NCI-H2107 treated with DMSO at 0.1 percent for 48 hours (cell line): ENCODE results near the gene SRP68.
"Not testable (repeated sequence)": the region's sequence is repeated elsewhere in the genome, so short reads cannot be mapped to it uniquely, and the experiment has no call there.

Experiments used
- DNase-seq: peaks from one replicate; lab custom pipeline; 2025; ENCODE audit not compliant: unreplicated experiment; lab: John Stamatoyannopoulos, UW

Gene SRP68

DNA sequence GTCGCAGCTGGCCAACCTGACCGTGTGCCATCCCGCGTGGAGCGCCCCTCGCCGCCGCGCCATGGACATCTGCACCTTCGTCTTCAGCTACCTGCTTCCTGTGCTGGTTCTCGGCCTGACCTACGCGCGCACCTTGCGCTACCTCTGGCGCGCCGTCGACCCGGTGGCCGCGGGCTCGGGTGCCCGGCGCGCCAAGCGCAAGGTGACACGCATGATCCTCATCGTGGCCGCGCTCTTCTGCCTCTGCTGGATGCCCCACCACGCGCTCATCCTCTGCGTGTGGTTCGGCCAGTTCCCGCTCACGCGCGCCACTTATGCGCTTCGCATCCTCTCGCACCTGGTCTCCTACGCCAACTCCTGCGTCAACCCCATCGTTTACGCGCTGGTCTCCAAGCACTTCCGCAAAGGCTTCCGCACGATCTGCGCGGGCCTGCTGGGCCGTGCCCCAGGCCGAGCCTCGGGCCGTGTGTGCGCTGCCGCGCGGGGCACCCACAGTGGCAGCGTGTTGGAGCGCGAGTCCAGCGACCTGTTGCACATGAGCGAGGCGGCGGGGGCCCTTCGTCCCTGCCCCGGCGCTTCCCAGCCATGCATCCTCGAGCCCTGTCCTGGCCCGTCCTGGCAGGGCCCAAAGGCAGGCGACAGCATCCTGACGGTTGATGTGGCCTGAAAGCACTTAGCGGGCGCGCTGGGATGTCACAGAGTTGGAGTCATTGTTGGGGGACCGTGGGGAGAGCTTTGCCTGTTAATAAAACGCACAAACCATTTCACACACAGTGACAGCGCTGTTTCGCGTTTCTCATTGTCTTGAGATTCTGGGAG is 4.7 kb upstream of the SRP68 start:
- no peak for DNase-seq

DNA sequence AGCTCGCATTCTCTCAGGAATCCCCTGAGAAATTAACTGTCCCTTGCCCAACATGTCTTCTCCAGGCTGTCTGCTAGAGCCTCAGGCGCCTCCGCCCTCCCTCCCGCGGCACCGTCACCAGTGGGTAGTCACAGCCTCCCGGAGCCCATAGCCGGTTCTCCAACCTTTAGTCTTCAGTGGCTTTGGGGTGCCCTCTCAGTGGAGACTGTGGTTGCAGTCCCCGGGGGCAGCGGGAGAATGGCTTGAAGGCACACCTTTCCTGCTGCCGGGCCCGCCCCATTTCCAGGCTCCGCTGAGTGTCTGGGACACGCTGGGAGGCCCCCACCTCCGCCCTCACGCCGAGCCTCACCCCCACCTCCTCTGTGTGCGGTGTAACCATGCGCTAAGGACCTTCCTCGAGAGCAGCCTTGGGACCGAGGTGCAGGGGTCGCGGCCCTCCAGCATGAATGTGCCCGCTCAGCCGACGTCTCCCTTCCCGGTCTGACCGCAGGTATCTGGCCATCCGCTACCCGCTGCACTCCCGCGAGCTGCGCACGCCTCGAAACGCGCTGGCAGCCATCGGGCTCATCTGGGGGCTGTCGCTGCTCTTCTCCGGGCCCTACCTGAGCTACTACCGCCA is 3.9 kb upstream of the SRP68 start:
- no peak for DNase-seq

DNA sequence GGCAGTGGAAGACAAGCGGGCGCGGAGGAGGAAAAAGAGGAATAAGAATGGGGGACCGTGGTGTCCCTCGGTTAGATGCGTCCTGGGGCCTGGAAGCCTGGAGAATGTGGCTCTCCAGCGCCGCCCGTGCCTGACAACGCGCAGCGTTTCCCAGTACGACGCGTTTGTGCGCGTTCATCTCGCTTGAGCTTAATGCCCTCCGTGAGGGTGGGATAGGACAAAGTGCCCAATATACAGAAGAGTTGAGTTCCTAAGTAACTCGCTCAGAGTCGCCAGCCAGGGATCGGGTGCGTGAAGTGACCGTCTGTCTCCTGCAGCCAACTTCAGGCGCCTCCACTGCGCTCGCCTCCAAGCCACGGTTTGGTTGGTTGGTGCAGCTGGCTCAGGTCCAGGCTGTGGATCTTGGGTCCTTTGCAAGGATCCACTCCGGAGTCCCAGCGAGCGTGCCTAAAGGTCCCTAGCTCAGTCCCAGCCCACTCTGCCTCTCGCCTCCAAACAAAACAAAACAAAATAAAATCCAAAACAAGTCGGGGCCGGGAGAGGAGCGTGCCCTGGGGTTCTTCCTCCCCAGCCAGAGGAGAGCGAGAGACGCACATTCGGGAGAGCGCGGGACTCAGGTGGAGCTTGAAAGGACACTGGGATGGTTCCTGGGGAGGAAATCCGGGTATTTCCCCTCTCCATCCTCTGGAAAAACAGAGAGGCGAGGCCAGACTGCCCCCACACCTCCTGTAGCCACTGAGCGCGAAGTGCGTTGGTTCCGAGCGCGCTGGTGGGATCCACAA is 3.2 kb upstream of the SRP68 start:
- no peak for DNase-seq

DNA sequence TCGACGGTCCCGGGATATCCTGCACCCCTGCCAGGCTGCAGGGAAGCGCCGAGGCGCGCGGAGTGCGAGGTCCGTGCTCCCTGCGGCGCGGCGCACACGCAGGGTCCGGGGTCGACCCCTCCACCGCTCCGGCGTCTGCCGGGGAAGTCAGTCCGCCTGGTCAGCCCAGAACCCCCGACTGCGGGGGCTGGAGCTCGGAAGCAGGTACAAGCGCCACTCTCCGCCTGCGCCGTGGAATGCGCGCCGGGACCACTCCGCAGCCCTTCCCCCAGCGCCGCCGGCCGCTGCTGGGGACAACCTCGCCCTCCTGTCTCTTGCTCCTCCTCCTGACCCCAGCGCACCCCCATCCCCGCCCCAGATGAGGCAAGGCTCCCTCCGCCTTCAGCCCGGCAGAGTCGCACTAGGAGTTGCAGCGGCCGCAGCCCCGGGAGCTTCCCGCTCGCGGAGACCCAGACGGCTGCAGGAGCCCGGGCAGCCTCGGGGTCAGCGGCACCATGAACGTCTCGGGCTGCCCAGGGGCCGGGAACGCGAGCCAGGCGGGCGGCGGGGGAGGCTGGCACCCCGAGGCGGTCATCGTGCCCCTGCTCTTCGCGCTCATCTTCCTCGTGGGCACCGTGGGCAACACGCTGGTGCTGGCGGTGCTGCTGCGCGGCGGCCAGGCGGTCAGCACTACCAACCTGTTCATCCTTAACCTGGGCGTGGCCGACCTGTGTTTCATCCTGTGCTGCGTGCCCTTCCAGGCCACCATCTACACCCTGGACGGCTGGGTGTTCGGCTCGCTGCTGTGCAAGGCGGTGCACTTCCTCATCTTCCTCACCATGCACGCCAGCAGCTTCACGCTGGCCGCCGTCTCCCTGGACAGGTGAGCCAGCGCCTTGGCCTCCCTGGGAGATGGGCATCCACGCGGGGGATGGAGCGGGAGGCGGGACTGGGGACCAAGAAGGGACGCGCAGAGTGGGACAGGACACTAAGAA is 2.4 kb upstream of the SRP68 start, which contains the start of gene GALR2:
TSS of gene GALR2 (plus strand) at position 392 of the 974 bp plus-strand sequence. CDS start at position 495, 103 bp downstream.
- no peak for DNase-seq

DNA sequence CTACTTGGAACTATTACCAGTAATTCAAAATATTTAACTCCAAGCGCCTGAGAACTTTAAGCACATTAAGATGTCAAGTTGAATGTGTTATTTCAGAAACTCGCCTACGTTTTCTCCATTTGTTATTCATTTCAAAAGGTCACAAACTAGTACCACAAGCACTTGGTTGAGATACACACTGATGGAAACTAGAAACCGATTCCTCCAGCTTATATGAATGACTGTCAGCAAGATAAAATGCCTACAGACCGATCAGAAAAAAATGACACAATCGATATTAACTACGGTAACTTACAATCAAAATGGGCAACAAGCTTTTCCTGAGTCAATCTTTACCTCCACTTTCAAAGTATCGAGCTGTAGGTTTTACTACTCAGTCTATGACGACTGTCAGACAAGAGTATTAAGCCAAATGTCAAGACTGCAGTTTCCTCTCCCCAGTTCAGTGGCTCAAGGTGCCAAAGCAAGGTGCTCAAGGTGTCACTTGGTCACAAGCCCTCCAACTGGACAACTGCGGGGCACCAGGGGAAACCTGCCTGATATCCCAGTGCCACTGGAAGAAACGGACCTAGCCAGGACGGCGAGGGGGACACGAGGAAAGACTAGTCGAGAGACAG is 678 bp downstream of the SRP68 start:
- DNase-seq = no peak

DNA sequence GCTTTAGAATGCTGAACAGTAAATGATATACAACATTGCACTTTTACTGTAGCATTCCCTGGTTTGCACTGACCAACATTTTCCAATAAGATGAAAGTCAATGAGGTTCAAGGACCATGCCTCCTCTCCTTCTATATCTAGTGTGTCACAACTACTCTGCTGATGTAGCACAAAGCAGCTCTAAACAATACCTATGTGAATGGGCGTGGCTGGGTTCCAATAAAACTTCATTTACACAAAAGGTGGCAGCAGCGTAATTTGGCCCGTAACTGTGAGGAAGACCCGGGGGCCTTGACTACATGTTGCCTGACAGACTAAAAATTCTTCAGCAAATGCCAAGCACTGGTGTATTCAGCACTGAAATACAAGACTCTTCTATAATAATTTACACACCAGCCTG is 6.5 kb downstream of the SRP68 start:
- DNase-seq = no peak

DNA sequence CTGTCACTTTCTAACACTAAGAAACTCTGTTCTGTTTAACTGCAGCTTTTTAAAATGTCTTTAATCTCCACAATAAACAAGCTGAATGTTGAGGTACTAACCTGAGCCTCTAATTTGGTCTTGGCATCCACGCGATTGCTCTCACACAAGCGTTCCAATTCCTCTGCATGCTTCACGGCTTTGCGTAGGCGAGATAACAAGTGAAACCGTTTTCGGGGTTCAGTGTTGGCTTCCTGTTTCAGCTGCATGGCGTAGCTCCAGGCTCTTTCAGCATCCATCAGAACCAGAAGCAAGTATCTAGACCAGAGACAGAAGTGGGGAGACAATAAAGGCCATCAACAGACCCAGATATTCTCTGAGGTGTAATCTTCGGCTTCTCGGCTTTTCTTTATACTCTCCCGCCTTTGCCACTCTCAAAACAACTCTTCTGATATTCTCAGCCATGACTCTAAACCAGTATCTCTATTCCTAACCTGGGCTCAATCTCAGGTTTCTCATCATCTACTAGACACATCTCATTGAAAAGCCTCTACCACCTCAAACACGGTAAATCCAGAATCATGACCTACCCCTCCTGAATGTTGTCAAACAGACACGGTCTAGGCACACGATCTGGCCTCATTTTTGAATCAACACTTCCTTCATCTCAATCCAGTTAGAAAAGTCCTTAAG is 8.3 kb downstream of the SRP68 start:
- no peak for DNase-seq

DNA sequence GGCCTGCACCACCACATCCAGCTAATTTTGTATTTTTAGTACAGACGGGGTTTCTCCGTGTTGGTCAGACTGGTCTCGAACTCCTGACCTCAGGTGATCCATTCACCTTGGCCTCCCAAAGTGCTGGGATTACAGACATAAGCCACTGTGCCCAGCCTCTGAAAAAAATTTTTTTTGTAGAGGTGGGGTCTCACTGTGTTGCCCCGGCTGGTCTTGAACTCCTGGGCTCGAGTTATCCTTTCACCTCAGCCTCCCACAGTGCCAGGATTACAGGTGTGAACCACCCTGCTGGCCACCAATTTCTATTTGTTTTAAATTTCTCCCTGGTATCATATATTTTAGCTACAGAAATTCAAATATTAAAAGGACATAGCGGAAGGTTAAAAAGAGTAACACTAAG is 14.1 kb downstream of the SRP68 start:
- not testable (repeated sequence) for DNase-seq

DNA sequence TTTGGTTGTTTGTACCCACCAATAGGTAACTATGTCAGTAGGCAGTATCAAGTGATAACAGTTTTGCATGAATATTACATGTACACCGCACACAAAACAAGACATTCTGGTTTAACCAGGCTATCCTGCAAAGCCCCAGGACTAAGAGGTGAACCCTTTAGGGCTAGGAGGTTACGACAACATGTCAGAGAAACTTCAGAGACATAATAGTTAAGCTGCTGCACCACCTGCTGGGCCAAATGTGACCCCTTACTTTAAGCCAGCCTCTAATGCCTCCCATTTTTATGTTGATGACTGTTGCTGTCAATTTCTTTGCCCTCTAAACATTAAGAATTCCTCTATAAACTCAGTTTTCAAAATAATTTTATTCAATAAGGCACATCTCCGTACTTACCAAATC is 15.4 kb downstream of the SRP68 start:
- DNase-seq = no peak

DNA sequence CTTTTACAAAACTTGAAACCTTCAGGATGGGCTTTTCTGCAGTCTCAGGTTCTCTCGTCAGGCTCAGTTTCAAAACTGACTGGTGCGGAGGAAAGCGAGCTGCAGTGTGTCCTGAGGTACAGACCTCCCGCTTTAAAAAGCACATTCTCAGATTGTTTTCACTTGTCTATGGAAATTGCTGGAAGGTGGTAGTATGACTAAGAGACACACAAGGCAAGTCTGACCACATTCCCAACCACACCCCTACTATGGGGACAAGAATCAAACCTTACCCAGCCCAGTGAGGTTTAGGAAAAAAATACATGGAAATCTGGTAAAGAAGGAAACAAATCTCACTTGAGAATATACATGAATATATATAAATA is 18.2 kb downstream of the SRP68 start:
- DNase-seq = no peak

DNA sequence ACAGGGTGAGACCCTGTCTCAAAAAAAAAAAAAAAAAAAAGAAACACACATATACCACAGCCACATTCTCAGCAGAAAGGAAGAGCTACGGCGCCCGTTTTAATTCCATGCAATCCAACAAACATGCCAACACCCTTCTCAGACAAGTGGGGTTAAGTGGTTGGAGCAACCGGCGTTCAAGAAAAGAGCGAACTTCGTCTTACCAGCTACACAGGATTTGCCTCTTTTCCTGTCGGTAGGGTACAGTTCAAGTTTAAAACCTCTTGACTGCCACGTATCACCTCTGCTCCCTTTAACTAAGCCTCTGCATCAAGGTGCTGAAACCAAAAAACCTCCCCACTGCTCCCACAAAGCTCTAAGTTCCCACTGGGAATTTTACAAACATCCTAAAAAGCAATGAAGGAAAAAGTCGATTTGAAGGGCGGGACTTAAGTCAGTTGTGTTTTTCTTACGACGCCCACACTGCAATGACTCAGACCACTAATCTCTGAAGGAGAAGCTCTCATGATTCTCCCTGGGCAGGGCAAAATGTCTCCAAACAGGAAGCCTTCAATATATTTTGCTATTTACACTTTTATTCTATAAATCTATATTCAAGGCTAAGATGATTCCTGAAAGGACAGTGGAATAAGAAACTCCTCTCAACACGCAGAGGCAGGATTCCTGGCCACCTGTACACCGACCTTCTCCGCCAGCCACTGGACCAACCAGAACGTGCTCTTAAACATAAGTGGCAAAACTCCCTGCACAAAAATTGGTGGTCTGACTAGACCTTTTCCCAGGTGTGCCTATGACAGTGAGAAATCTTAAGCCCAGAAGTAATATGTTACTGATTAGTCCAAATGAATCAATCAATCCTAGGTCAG is 18.8 kb downstream of the SRP68 start:
- no peak for DNase-seq

DNA sequence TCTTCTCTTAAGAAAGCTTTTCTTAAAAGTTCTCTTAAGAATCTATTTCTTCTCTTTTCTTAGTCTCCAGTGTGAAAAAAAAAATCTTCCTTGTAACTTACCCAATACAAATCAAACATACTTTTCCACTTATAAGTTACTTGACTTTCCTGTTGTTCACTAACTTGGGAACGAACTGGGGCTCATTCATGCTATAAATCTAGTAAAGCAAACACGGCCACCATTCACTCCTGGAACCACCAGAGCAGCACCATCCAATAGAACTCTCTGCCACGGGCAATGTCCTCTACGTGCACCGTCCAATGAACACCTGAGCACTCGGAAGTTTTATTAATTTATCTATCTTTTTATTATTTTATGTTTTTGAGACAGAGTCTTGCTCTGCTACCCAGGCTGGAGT is 20.8 kb downstream of the SRP68 start:
- DNase-seq = no peak

DNA sequence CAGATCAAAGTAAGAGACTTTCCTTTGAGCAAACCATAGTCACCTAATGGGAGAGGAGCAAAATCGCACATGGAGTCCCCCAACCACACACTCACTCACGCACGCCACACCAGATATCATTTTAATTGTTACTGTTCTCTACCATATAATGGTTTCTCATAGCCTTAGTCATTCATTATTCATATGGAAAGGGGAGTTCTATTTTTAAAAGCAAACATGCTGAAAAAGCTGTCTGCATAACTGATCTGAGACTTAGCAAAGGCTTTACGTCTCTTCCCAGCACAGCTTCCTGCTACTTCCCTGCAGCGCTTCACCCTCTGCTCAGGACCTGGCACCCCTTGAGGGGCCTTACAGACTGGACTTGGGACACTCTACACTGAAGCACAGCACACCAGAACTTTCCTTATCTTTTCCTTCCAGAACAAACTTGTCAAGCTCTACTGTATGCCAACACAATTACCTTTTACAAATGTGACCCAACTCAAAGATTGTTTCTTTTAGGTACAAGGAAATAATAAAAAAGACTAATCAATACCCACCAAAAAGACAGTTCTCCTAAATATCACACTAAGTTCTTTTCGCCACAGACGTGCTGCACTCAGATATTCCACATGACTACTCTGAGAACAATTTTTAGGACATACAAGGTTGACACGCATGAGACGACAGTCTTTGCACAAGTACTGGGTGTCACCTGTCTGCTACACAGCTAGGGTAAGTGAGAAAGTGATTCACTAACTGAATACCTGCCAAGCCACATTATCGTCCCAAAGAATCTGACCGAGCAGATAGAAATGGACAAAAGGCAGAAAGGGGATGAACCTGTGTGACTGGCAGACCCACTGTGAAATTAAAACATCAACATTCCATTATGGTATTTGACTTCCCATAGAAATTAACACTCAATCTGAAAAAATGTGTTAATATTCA is 21.5 kb downstream of the SRP68 start:
- no peak for DNase-seq

DNA sequence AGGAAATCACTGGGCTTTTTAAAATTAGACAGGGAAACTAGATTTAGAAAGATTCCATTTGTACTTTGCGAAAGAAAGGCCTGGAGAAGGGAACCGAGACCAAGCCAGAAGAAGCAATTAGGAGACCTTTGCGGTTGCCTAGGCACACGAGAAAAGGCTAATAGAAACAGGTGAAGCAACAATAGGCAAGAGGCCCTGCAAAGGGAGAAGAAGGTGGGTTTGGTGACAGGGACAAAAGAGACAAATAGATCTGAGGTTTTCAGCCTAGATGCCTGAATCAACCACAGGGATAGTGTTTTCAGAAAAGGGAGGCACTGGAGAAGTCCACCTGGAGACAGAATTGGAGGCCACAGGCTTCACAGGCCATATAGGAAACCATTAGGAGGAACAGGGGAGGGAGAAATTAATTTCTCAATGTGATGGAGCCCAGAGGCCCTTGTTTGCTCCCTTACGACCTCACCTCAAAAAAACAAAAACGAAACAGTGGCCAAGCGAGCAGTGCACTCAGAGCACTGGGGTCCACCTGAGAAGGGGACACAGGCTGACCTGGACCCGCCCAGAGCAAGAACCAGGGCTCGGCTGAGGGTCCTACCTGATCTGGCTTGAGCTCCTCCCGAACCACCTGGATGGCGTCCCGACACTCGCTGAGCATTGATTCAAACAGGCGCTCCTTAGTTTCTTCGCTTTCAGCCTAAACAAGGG is 22.3 kb downstream of the SRP68 start:
- peak; percentile 95 for DNase-seq

DNA sequence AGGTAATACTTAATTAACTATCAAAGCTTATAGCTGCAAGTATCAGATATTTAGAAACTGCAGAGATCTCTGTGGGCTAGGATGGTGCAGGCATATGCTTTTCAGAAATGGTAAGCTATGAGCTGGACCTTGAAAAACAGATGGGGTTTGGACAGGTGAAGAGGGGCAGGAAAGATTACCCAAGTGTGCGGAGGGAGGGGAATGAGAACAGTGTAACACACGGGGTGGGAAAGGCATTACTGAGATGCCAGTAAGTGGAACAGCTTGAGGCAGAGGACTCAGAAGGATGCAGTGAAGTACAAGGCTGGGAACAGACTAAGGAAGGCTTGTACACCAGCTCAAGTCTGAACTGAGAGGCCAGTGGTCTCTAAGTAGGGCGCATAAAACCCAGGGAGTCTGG is 23.1 kb downstream of the SRP68 start:
- no peak for DNase-seq

DNA sequence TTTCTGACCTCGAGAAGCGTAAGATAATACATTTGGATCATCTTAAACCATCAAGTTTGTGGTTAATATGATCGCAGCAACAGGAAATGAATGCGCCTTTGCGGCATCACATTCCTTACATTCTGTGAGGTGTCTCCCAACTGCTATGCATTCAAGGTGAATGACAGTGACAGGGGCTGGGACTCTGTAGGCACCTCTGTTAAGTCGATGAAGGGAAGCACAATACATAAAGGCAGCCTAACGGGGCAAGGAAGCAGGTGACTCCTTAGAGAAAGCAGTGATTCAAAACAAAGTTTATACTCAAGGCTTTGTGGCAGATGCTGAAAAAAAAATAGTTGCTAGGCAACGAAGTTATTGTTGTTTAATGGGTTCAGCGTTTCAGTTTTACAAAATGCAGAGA is 23.6 kb downstream of the SRP68 start:
- no peak for DNase-seq

DNA sequence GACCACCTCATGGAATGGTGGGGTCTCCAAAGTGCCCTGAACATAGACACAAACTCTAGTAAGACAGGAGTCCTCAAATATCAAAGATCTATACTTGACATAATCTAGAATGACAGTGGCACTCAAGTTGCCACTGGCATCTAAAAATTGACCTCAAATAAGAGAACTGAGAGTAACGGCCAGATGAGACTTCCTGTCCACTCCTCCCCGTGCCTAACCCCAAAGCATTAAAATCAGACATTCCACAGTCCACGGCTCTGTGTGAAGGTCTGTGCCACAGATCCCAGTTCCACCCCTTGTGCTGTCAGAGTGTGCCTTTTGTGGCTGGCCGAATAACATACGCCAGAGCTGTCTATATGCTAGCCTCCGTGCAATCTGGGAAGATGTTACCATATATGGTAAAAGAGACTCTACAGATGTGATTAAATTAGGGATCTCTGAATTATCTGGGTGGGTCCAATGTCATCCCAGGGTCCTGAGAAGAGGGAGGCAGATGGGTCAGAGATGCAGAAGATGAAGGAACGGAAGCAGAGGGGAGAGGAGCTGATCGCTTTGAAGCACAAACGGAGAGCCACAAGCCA is 24.2 kb downstream of the SRP68 start:
- DNase-seq = no peak
